Measurements from ENCODE around the gene TLN1. TPM values are rescaled to one million over a fixed set of nuclear protein-coding genes. Genes with fewer than 3 reads are reported as not detected.
A peak's percentile ranks its signal among the peaks of the same experiment; 100 is the strongest.

Gene TLN1
- total and polyA plus RNA-seq, 2 of the 8 experiments (the other 6 are each of a cell fraction or from before 2014, with no cell fraction given): 28.1 to 90.1 TPM

DNA sequence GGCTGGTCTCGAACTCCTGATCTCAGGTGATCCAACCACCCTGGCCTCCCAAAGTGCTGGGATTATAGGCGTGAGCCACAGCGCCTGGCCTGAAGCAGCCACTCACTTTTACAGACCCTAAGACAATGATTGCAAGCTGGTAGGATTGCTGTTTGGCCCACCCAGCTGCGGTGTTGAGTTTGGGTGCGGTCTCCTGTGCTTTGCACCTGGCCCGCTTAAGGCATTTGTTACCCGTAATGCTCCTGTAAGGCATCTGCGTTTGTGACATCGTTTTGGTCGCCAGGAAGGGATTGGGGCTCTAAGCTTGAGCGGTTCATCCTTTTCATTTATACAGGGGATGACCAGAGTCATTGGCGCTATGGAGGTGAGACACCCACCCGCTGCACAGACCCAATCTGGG, 56.8 kb downstream of the TLN1 start:
- H3K4me2 ChIP-seq (ENCODE audit: insufficient read depth in 1 of 2, low read depth in 2 of 2, low read length in 2 of 2): peak overlapping the region; percentile 88 to 91
- no peaks in the 10 kb centered on the region for H3K36me3 ChIP-seq (ENCODE audit: control insufficient read depth in 2 of 4, insufficient read depth in 4 of 4, low read length in 3 of 4)
- H4K20me1 ChIP-seq (replicated peaks in 1 of 2; ENCODE audit: control insufficient read depth in 1 of 2, insufficient read depth in 2 of 2, low read length in 2 of 2): no peaks in the 10 kb centered on the region
- no peak overlapping the region for H2BK15ac ChIP-seq (ENCODE audit: low read length)
- H3K4ac ChIP-seq (replicated peaks; ENCODE audit: insufficient read length, low read depth, low read length): no peak overlapping the region
- FAIRE-seq (no peak), DNase-seq (ENCODE audit: low read depth in 1 of 2, low spot score in 2 of 2) (peak in 1 of 2 experiments; percentile 59)
- peaks cover 0 to 12% (median under 1%) of the 10 kb centered on the region in 4 experiments; a peak in 5 of 7 replicates for H3K4me1 ChIP-seq (replicated peaks in 1 of 4; ENCODE audit: control insufficient read depth in 3 of 4, insufficient read depth in 4 of 4, low read length in 3 of 4)
- H4K8ac ChIP-seq (ENCODE audit: extremely low read depth, insufficient read depth, low read length): peak overlapping the region; percentile 38; the same call in 1 of the 2 replicates
- WGBS, 2 experiments (ENCODE audit: extremely low coverage in 1 of 2, insufficient coverage in 1 of 2, insufficient read length in 1 of 2, insufficient replicate concordance in 2 of 2, low coverage in 1 of 2, low lambda C conversion rate in 2 of 2, missing lambda C conversion rate in 1 of 2): 35% methylated on average over 11 of the region's 13 CpGs; no CpG with 5 or more reads in 1 of the 2 experiments
- H3K27me3 ChIP-seq (replicated peaks in 1 of 4; ENCODE audit: control insufficient read depth in 3 of 4, extremely low read depth in 1 of 4, insufficient read depth in 3 of 4, low read length in 3 of 4): peaks cover 0 to 3% (median 3%) of the 10 kb centered on the region in 4 experiments; a peak in 4 of 7 replicates
- no peaks in the 10 kb centered on the region for H3K79me1 ChIP-seq (ENCODE audit: low read depth, low read length)
- H3K9ac ChIP-seq (replicated peaks in 1 of 4; ENCODE audit: extremely low read depth in 1 of 4, low read depth in 3 of 4, low read length in 3 of 4): peak overlapping the region in 3 of 4 experiments; percentile 26 to 65 (median 48); a peak in 3 of 7 replicates
- TF ChIP-seq TBP (IDR thresholded peaks at IDR 0.05; ENCODE audit: low read depth, low read length): peak; percentile 82
- TF ChIP-seq, protein P1, sequence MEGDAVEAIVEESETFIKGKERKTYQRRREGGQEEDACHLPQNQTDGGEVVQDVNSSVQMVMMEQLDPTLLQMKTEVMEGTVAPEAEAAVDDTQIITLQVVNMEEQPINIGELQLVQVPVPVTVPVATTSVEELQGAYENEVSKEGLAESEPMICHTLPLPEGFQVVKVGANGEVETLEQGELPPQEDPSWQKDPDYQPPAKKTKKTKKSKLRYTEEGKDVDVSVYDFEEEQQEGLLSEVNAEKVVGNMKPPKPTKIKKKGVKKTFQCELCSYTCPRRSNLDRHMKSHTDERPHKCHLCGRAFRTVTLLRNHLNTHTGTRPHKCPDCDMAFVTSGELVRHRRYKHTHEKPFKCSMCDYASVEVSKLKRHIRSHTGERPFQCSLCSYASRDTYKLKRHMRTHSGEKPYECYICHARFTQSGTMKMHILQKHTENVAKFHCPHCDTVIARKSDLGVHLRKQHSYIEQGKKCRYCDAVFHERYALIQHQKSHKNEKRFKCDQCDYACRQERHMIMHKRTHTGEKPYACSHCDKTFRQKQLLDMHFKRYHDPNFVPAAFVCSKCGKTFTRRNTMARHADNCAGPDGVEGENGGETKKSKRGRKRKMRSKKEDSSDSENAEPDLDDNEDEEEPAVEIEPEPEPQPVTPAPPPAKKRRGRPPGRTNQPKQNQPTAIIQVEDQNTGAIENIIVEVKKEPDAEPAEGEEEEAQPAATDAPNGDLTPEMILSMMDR (IDR thresholded peaks at IDR 0.05; ENCODE audit: control extremely low read depth in 1 of 3, insufficient read depth in 1 of 3, low read depth in 1 of 3, low read length in 3 of 3): no peak
- 0 out of 2 replicates have a peak overlapping the region, but pooled peaks have one; percentile 35 for H2BK12ac ChIP-seq (ENCODE audit: low read depth, low read length)
- H2BK120ac ChIP-seq (replicated peaks; ENCODE audit: low read depth, low read length): no peak overlapping the region
- no peak overlapping the region for H2AK5ac ChIP-seq (ENCODE audit: low read depth, low read length)
- H4K91ac ChIP-seq (replicated peaks; ENCODE audit: insufficient read length, low read length): no peak overlapping the region
- H3K79me2 ChIP-seq (ENCODE audit: control insufficient read depth in 1 of 2, insufficient read depth in 2 of 2, low read length in 2 of 2): no peaks in the 10 kb centered on the region
- H3K56ac ChIP-seq (replicated peaks; ENCODE audit: insufficient read length, low read depth, low read length): no peak overlapping the region
- peak overlapping the region; percentile 55 to 69 (median 60) for H3K4me3 ChIP-seq (ENCODE audit: extremely low read depth in 1 of 4, insufficient read depth in 2 of 4, low read depth in 3 of 4, low read length in 4 of 4)
- H3K18ac ChIP-seq (ENCODE audit: extremely low read depth, low read length): peak overlapping the region; percentile 36
- POLR2A ChIA-PET (ENCODE audit: partially characterized antibody): interaction anchor here (0.6 to 7.6 kb wide), 13 partner anchors 9 to 64 kb away, joined by 3 to 63 read pairs (median 6); partner anchors contain the start of genes ARHGEF39, CCDC107, CREB3 and RMRP
- no peak overlapping the region for H3K23ac ChIP-seq (ENCODE audit: insufficient read length)
- H3K9me3 ChIP-seq (ENCODE audit: insufficient read depth in 2 of 2, low read depth in 1 of 2, low read length in 1 of 2): no peaks in the 10 kb centered on the region
- H2AFZ ChIP-seq (ENCODE audit: low read length): peak overlapping the region; percentile 82; the same call in 1 of the 2 replicates
- H3K27ac ChIP-seq (ENCODE audit: low read depth, low read length): no peak overlapping the region
- H4K5ac ChIP-seq (ENCODE audit: insufficient read length, low read depth, low read length): no peak overlapping the region
- H2BK5ac ChIP-seq (ENCODE audit: low read depth, low read length): 0 out of 2 replicates have a peak overlapping the region, but pooled peaks have one; percentile 4
- CTCF ChIA-PET (ENCODE audit: partially characterized antibody): interaction anchor here (0.8 to 6.3 kb wide), 11 partner anchors 10 to 64 kb away, joined by 3 to 77 read pairs (median 9); partner anchors contain the start of genes ARHGEF39, CCDC107 and RMRP
- H3K14ac ChIP-seq (ENCODE audit: insufficient read length): no peak overlapping the region
- H3K23me2 ChIP-seq (ENCODE audit: low read depth, low read length): peaks cover 2% of the 10 kb centered on the region; the same call in 1 of the 2 replicates
- H2BK20ac ChIP-seq (ENCODE audit: low read length): no peak overlapping the region
